Activated B cell treated with CpG ODN at 0.5 μM for 24 hours (primary cell): ENCODE measurements around the gene SEPHS2. TPM values are rescaled to one million over a fixed set of nuclear protein-coding genes. Genes with fewer than 3 reads are reported as not detected.
"Not testable (repeated sequence)": the region's sequence is repeated elsewhere in the genome, so short reads cannot be mapped to it uniquely, and the experiment has no call there.

Experiments used
- ATAC-seq: fragments of 200-7000 bp; cut with Tn5 transposase; one replicate; pipeline ENCODE4 v1.10.0; 2021; ENCODE audit warnings: low read depth, mild to moderate bottlenecking, moderate library complexity
- CTCF ChIA-PET: fragments of 350-600 bp; sonication (Branson Sonifier 250); formaldehyde crosslinking; loops from one replicate; lab custom pipeline; 2021; ENCODE audit warnings: antibody characterized with exemption; lab: Charles Lee
- POLR2A ChIA-PET: fragments of 350-600 bp; sonication (Branson Sonifier 250); formaldehyde crosslinking; loops from one replicate; lab custom pipeline; 2021; ENCODE audit warnings: antibody characterized with exemption; lab: Charles Lee
- DNase-seq: peaks from one replicate; pipeline ENCODE4 v3.0.0; 2022
- H3K27ac Mint-ChIP-seq: one replicate; pipeline ENCODE4 v1.8.0; 2020; ENCODE audit warnings: mixed read lengths
- H3K27me3 Mint-ChIP-seq: one replicate; pipeline ENCODE4 v1.8.0; 2021; ENCODE audit warnings: mixed read lengths
- H3K36me3 Mint-ChIP-seq: one replicate; pipeline ENCODE4 v1.8.0; 2021; ENCODE audit warnings: low read depth, mixed read lengths
- H3K4me1 Mint-ChIP-seq: one replicate; pipeline ENCODE4 v1.8.0; 2021; ENCODE audit warnings: mixed read lengths
- H3K4me3 Mint-ChIP-seq: one replicate; pipeline ENCODE4 v1.8.0; 2020; ENCODE audit warnings: mild to moderate bottlenecking, mixed read lengths
- H3K9me3 Mint-ChIP-seq: one replicate; pipeline ENCODE4 v1.8.0; 2020; ENCODE audit warnings: mixed read lengths
- CTCF ChIP-seq: fragments of 200-600 bp; IDR thresholded peaks from one replicate; pipeline ENCODE4 v1.8.0; 2022; ENCODE audit warnings: antibody characterized with exemption, mild to moderate bottlenecking
- intact Hi-C: fragments of 100-400 bp; cut with micrococcal nuclease; formaldehyde crosslinking; loops from one replicate; pipeline ENCODE4 v1.15.1; 2024
- total RNA-seq: library from RNA; stranded (reverse); gene quantifications from 2 replicates; pipeline ENCODE4 v1.2.3, GENCODE V29; 2022

SEPHS2 gene
- total RNA-seq, 1 donor from 2014 or later, result 80.0 TPM

- no peaks in the 10 kb centered on the region for H3K36me3 Mint-ChIP-seq
- H3K27me3 Mint-ChIP-seq, result no peaks in the 10 kb centered on the region
- ChIA-PET CTCF (interaction anchor here (1.0 to 2.2 kb wide), 3 partner anchors 15 to 26 kb away, joined by 3 to 8 read pairs (median 7); partner anchors contain the start of gene DCTPP1), POLR2A (interaction anchor here (0.6 to 10.5 kb wide), 8 partner anchors 10 to 78 kb away, joined by 3 to 421 read pairs (median 4); partner anchors contain the start of genes DCTPP1, ITGAL and ZNF747)
- TF ChIP-seq CTCF, result no peak
- H3K27ac Mint-ChIP-seq, result peak overlapping the region; percentile 96
- no peak for DNase-seq
- intact Hi-C loops, result loop anchor here (5.0 kb wide), 1 partner anchor 236 kb away; no protein-coding TSS in a partner anchor
- no peak overlapping the region for H3K4me3 Mint-ChIP-seq
- no peak for ATAC-seq
- H3K4me1 Mint-ChIP-seq, result peaks cover 77% of the 10 kb centered on the region
- H3K9me3 Mint-ChIP-seq, result no peaks in the 10 kb centered on the region
Measured at GRCh38 chr16:30456302-30456701, 10.6 kb upstream of the SEPHS2 start.

- H3K4me1 Mint-ChIP-seq, result peaks cover 70% of the 10 kb centered on the region
- ChIA-PET POLR2A (interaction anchor here (0.5 to 10.5 kb wide), 4 partner anchors 20 to 80 kb away, joined by 3 to 421 read pairs (median 4); partner anchors contain the start of genes ITGAL and SEPTIN1), CTCF (interaction anchor here (1.6 kb wide), 1 partner anchor 23 kb away, joined by 4 read pairs; the partner anchor contains the start of gene DCTPP1)
- intact Hi-C loops, DNase-seq, ATAC-seq, H3K27me3 Mint-ChIP-seq, H3K36me3 Mint-ChIP-seq, H3K9me3 Mint-ChIP-seq: not testable (repeated sequence)
- peak overlapping the region; percentile 7 for H3K4me3 Mint-ChIP-seq
- peak overlapping the region; percentile 82 for H3K27ac Mint-ChIP-seq
Measured at GRCh38 chr16:30452709-30453580, 7.3 kb upstream of the SEPHS2 start.

- ATAC-seq (no peak), DNase-seq (no peak)
- Mint-ChIP-seq H3K4me3 (no peak overlapping the region), H3K27ac (no peak overlapping the region), H3K9me3 (no peaks in the 10 kb centered on the region), H3K27me3 (no peaks in the 10 kb centered on the region), H3K4me1 (peaks cover 57% of the 10 kb centered on the region), H3K36me3 (peaks cover 15% of the 10 kb centered on the region)
- ChIA-PET CTCF (interaction anchor here (0.6 to 3.1 kb wide), 18 partner anchors 9 to 166 kb away, joined by 3 to 21 read pairs (median 4); partner anchors contain the start of genes DCTPP1, ITGAL and ZNF764), POLR2A (interaction anchor here (0.6 to 8.9 kb wide), 12 partner anchors 10 to 201 kb away, joined by 3 to 186 read pairs (median 4); partner anchors contain the start of genes ITGAL, PRR14 and ZNF747)
- no peak for TF ChIP-seq CTCF
- intact Hi-C loops, result loop anchor here (1.0 kb wide), 2 partner anchors 86 to 149 kb away; no protein-coding TSS in a partner anchor
Measured at GRCh38 chr16:30449116-30449435, 3.4 kb upstream of the SEPHS2 start.

- H3K27ac Mint-ChIP-seq, result peak overlapping the region; percentile 50
- TF ChIP-seq CTCF, result no peak
- ChIA-PET CTCF (interaction anchor here (1.1 to 2.0 kb wide), 3 partner anchors 8 to 88 kb away, joined by 3 to 5 read pairs (median 4); no protein-coding TSS in a partner anchor), POLR2A (interaction anchor here (0.7 to 8.9 kb wide), 7 partner anchors 9 to 214 kb away, joined by 3 to 186 read pairs (median 9); partner anchors contain the start of genes ITGAL and ZNF747)
- H3K4me1 Mint-ChIP-seq, result peaks cover 58% of the 10 kb centered on the region
- peaks cover 27% of the 10 kb centered on the region for H3K36me3 Mint-ChIP-seq
- no peak for DNase-seq
- intact Hi-C loops, result no loop called here
- no peaks in the 10 kb centered on the region for H3K27me3 Mint-ChIP-seq
- ATAC-seq, result no peak
- no peaks in the 10 kb centered on the region for H3K9me3 Mint-ChIP-seq
- no peak overlapping the region for H3K4me3 Mint-ChIP-seq
Measured at GRCh38 chr16:30447512-30448226, 2.0 kb upstream of the SEPHS2 start.

- ChIA-PET POLR2A (interaction anchor here (0.9 to 8.9 kb wide), 12 partner anchors 10 to 204 kb away, joined by 3 to 186 read pairs (median 8); partner anchors contain the start of genes DCTPP1, ITGAL, PRR14 and ZNF747), CTCF (interaction anchor here (1.6 to 2.1 kb wide), 2 partner anchors 13 to 16 kb away, joined by 6 to 7 read pairs; partner anchors contain the start of gene DCTPP1)
- intact Hi-C loops, result no loop called here
- Mint-ChIP-seq H3K4me1 (peaks cover 49% of the 10 kb centered on the region), H3K9me3 (no peaks in the 10 kb centered on the region), H3K27ac (peak overlapping the region; percentile 96), H3K36me3 (peaks cover 27% of the 10 kb centered on the region), H3K4me3 (peak overlapping the region; percentile 95), H3K27me3 (no peaks in the 10 kb centered on the region)
- no peak for ATAC-seq
- no peak for DNase-seq
- TF ChIP-seq CTCF, result no peak
Measured at GRCh38 chr16:30446203-30446595, 525 bp upstream of the SEPHS2 start.
